Memory B cell (primary cell): Measurements from ENCODE around the gene LRRC2.

Experiments
- ATAC-seq: fragments of 150-1000 bp; cut with Tn5 transposase; 2 replicates; pipeline ENCODE4 v1.10.0; 2021; ENCODE audit warnings: low read depth, mild to moderate bottlenecking, moderate library complexity
- DNase-seq, 2 donors: peaks; one replicate each; pipeline ENCODE4 v3.0.0; 2022; ENCODE audit warnings: low spot score in 2 of 2
- H3K27ac Mint-ChIP-seq: one replicate; pipeline ENCODE4 v1.8.0; 2022; ENCODE audit warnings: mild to moderate bottlenecking, moderate library complexity, mixed read lengths
- H3K27me3 Mint-ChIP-seq: one replicate; pipeline ENCODE4 v1.8.0; 2022; ENCODE audit warnings: mixed read lengths
- H3K36me3 Mint-ChIP-seq: one replicate; pipeline ENCODE4 v1.8.0; 2022; ENCODE audit warnings: mild to moderate bottlenecking, mixed read lengths
- H3K4me1 Mint-ChIP-seq: one replicate; pipeline ENCODE4 v1.8.0; 2022; ENCODE audit warnings: mixed read lengths
- H3K4me3 Mint-ChIP-seq: one replicate; pipeline ENCODE4 v1.8.0; 2022; ENCODE audit warnings: mild to moderate bottlenecking, moderate library complexity, mixed read lengths
- H3K9me3 Mint-ChIP-seq: one replicate; pipeline ENCODE4 v1.8.0; 2022; ENCODE audit warnings: mixed read lengths

Gene LRRC2

DNA sequence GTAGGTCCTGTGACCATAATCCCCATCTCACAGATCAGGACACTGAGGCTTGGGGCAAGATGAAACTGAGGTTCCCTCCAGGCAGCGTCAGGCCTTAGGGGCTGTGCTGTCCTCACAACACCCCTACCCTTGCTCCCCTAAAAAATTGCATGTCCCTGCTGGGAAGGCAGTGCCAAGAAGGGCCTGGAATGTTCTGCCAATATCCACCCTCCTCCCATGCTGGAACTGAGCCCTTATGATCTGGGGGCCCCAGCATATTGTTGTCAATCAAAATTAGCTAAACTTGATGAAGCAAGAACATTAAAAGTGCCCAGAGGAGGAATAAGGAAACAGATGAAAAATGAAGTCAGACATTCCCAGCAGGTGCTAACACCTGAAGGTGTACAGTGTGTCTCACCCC lies 81.7 kb downstream of the LRRC2 start:
- Mint-ChIP-seq H3K36me3 (no peaks in the 10 kb centered on the region), H3K4me1 (peaks cover 8% of the 10 kb centered on the region), H3K4me3 (no peak overlapping the region), H3K9me3 (no peaks in the 10 kb centered on the region), H3K27me3 (peaks cover 13% of the 10 kb centered on the region), H3K27ac (no peak overlapping the region)
- DNase-seq = no peak
- ATAC-seq = no peak

DNA sequence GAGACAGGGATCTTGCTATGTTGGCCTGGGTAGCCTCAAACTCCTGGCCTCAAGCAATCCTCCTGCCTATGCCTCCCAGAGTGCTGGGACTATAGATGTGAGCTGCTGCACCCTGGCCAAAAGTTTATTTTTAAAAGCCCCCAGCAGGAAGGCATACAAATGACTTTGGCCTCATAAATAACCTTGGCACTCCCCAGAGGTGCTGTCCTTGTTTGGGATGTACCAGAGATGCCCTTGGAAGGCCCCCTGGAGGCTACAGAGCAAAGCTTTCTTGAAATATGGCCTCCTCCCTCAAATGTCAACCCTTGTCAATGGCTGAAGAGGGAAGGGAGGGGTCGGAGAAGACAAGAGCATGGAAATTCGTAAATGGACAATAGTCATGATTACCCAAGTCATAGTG lies 82.3 kb downstream of the LRRC2 start:
- no peaks in the 10 kb centered on the region for H3K9me3 Mint-ChIP-seq
- H3K27me3 Mint-ChIP-seq = peaks cover 14% of the 10 kb centered on the region
- H3K4me1 Mint-ChIP-seq = peaks cover 4% of the 10 kb centered on the region
- H3K4me3 Mint-ChIP-seq = no peak overlapping the region
- DNase-seq (no peak), ATAC-seq (no peak)
- H3K36me3 Mint-ChIP-seq = no peaks in the 10 kb centered on the region
- no peak overlapping the region for H3K27ac Mint-ChIP-seq

GRCh38 chr3:46482632-46483350 lies 83.3 kb downstream of the LRRC2 start:
- Mint-ChIP-seq H3K9me3 (no peaks in the 10 kb centered on the region), H3K36me3 (no peaks in the 10 kb centered on the region), H3K27me3 (peaks cover 21% of the 10 kb centered on the region), H3K4me1 (no peaks in the 10 kb centered on the region), H3K4me3 (no peak overlapping the region), H3K27ac (no peak overlapping the region)
- ATAC-seq = no peak
- DNase-seq = no peak

- ATAC-seq (no peak), DNase-seq (no peak)
- H3K4me1 Mint-ChIP-seq = no peaks in the 10 kb centered on the region
- H3K9me3 Mint-ChIP-seq = no peaks in the 10 kb centered on the region
- H3K27ac Mint-ChIP-seq = no peak overlapping the region
- H3K27me3 Mint-ChIP-seq = peaks cover 21% of the 10 kb centered on the region
- no peak overlapping the region for H3K4me3 Mint-ChIP-seq
- H3K36me3 Mint-ChIP-seq = no peaks in the 10 kb centered on the region
Observed at GRCh38 chr3:46481636-46482035, 84.5 kb downstream of the LRRC2 start.

DNA sequence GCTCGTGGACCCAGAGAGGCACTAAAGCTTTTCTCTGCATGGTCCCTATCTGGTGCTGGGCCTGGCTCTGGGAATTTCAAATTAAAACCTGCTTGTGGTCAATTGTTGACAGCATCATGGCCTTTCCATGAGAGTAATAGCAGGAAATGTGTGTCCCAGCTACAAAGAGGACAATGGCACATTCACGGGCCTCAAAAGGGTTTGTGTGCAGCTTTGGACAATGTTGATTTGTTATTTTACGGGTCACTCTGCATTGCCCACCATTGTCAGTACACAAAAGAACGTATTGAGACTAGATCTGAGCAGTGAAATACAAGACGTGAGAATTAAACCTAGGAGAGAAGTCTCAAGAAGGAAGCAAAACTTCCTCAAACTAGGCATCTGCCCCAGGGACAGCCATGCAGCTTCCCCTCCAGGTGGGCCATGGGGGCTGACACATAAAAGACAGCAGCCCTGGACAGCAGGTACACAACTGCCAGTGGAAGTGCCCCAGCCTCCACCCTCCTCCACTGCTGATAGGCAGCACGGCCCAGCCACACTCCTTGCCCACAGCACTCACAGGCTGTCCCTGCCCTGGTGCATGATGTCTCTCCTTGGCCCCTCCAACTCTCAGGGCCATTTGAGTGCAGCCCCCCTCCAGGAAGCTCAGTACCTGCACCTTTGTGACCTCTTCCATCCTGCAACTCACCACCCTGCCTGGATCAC lies 85.5 kb downstream of the LRRC2 start:
- peaks cover 21% of the 10 kb centered on the region for H3K27me3 Mint-ChIP-seq
- H3K27ac Mint-ChIP-seq = no peak overlapping the region
- ATAC-seq (no peak), DNase-seq (no peak)
- no peaks in the 10 kb centered on the region for H3K4me1 Mint-ChIP-seq
- no peaks in the 10 kb centered on the region for H3K36me3 Mint-ChIP-seq
- no peaks in the 10 kb centered on the region for H3K9me3 Mint-ChIP-seq
- H3K4me3 Mint-ChIP-seq = no peak overlapping the region

GRCh38 chr3:46479696-46480095 lies 86.4 kb downstream of the LRRC2 start:
- H3K4me3 Mint-ChIP-seq = no peak overlapping the region
- peaks cover 5% of the 10 kb centered on the region for H3K9me3 Mint-ChIP-seq
- ATAC-seq (no peak), DNase-seq (no peak)
- H3K27ac Mint-ChIP-seq = no peak overlapping the region
- peaks cover 2% of the 10 kb centered on the region for H3K36me3 Mint-ChIP-seq
- peaks cover 23% of the 10 kb centered on the region for H3K27me3 Mint-ChIP-seq
- no peaks in the 10 kb centered on the region for H3K4me1 Mint-ChIP-seq

GRCh38 chr3:46479021-46479420 lies 87.1 kb downstream of the LRRC2 start:
- no peak overlapping the region for H3K27ac Mint-ChIP-seq
- peaks cover 24% of the 10 kb centered on the region for H3K27me3 Mint-ChIP-seq
- ATAC-seq = no peak
- DNase-seq = no peak
- H3K36me3 Mint-ChIP-seq = peaks cover 4% of the 10 kb centered on the region
- H3K9me3 Mint-ChIP-seq = peaks cover 9% of the 10 kb centered on the region
- H3K4me3 Mint-ChIP-seq = no peak overlapping the region
- no peaks in the 10 kb centered on the region for H3K4me1 Mint-ChIP-seq

DNA sequence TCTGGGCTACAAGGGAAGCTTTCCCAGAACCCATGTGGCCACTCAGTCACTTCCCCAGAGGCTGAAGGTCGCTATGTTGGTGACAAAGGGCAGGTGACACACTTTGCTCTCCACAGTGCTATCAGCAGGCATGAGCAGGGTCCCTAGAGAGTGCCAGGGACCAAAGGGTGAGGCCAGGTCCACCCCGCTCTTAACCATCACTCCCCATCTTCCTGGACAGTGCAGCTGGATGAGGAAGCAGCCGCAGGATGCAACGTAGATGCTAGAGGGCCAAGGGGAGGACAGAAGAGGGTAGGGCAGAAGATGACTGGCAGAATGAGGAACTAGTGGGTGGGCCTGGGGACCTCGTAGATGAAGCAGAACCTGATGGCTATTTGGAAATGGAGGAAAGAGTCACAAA lies 87.8 kb downstream of the LRRC2 start:
- Mint-ChIP-seq H3K27me3 (peaks cover 27% of the 10 kb centered on the region), H3K4me3 (no peak overlapping the region)

DNA sequence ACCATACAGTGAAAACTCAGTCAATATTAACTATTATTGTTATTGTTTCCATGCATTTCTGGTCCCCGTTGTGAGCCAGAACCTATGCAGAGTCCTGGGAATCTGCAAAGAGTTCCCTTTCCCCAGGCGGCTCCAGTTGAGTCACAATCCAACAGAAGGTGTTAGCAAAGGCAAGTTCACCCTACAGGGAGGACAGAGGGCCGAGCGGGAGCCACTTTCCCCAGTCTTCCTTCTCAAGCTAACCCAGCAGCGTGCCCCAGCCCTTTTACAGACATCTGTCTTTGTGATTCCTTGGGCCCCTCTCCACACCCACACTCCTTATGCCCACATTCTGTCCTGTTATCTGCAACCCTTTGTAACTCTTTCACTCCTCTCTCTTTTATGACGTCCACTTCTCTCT lies 88.3 kb downstream of the LRRC2 start:
- no peaks in the 10 kb centered on the region for H3K4me1 Mint-ChIP-seq
- ATAC-seq (no peak), DNase-seq (no peak)
- peaks cover 4% of the 10 kb centered on the region for H3K36me3 Mint-ChIP-seq
- no peak overlapping the region for H3K27ac Mint-ChIP-seq
- H3K27me3 Mint-ChIP-seq = peaks cover 32% of the 10 kb centered on the region
- H3K4me3 Mint-ChIP-seq = no peak overlapping the region
- H3K9me3 Mint-ChIP-seq = peaks cover 9% of the 10 kb centered on the region

More for the DNA sequence above, 87.8 kb downstream of the LRRC2 start:
- DNase-seq = no peak
- Mint-ChIP-seq H3K9me3 (peaks cover 9% of the 10 kb centered on the region), H3K4me1 (no peaks in the 10 kb centered on the region), H3K27ac (no peak overlapping the region), H3K36me3 (peaks cover 4% of the 10 kb centered on the region)
- no peak for ATAC-seq

GRCh38 chr3:46477145-46477544 lies 89.0 kb downstream of the LRRC2 start:
- Mint-ChIP-seq H3K27ac (no peak overlapping the region), H3K4me1 (no peaks in the 10 kb centered on the region), H3K9me3 (peaks cover 9% of the 10 kb centered on the region), H3K36me3 (peaks cover 4% of the 10 kb centered on the region), H3K4me3 (no peak overlapping the region), H3K27me3 (peaks cover 30% of the 10 kb centered on the region)
- DNase-seq (no peak), ATAC-seq (no peak)

DNA sequence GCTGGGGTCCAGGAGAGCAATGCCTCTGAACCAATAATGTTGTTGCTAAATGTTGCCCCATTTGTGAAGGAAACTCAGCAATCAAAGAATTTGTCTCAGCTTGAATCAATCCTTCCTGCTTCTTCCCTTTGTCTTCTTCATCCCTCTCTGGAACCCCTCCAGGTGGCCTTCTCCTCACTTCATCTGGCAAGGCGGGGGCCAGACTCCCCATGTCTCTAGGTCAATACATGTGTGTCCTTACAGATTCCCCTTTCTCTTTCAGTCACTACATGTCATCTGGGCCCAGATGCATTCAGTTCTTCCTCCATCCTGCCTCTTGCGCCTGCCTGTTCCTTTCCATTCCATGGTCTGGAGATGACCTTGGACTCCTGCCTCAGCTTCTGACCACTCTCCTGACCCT lies 93.4 kb downstream of the LRRC2 start:
- no peak for ATAC-seq
- Mint-ChIP-seq H3K4me1 (no peaks in the 10 kb centered on the region), H3K9me3 (peaks cover 9% of the 10 kb centered on the region), H3K4me3 (no peak overlapping the region), H3K27ac (no peak overlapping the region), H3K36me3 (peaks cover 4% of the 10 kb centered on the region), H3K27me3 (peaks cover 14% of the 10 kb centered on the region)
- DNase-seq = no peak

GRCh38 chr3:46471371-46471914 lies 94.7 kb downstream of the LRRC2 start:
- peaks cover 9% of the 10 kb centered on the region for H3K9me3 Mint-ChIP-seq
- H3K4me1 Mint-ChIP-seq = no peaks in the 10 kb centered on the region
- ATAC-seq (no peak), DNase-seq (no peak)
- no peak overlapping the region for H3K27ac Mint-ChIP-seq
- H3K36me3 Mint-ChIP-seq = peaks cover 4% of the 10 kb centered on the region
- peaks cover 14% of the 10 kb centered on the region for H3K27me3 Mint-ChIP-seq
- no peak overlapping the region for H3K4me3 Mint-ChIP-seq

DNA sequence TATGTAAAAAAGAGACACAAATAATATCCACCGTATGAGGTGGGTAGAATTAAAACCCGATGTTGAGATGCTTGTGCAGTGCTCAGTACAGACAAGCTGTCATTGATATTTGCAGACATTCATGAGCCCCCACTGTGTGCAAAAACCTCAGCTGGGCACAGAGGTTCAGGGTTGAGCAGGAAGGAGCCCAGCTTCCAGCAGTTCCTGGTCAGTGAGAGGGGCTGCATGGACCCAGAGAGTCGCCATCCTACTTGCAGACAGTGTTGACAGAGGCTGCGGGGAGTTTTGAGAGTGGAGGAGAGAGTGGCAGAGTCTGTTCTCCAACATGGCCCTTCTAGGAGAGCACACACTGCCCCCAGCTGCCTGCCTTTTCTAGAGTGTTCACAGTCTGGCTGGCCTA lies 95.3 kb downstream of the LRRC2 start:
- no peak for ATAC-seq
- no peak for DNase-seq
- peaks cover 9% of the 10 kb centered on the region for H3K9me3 Mint-ChIP-seq
- H3K36me3 Mint-ChIP-seq = peaks cover 4% of the 10 kb centered on the region
- no peak overlapping the region for H3K4me3 Mint-ChIP-seq
- H3K27me3 Mint-ChIP-seq = peaks cover 17% of the 10 kb centered on the region
- no peaks in the 10 kb centered on the region for H3K4me1 Mint-ChIP-seq
- H3K27ac Mint-ChIP-seq = no peak overlapping the region

GRCh38 chr3:46469680-46470357 lies 96.3 kb downstream of the LRRC2 start:
- ATAC-seq (no peak), DNase-seq (no peak)
- Mint-ChIP-seq H3K27ac (no peak overlapping the region), H3K4me3 (no peak overlapping the region), H3K9me3 (peaks cover 5% of the 10 kb centered on the region), H3K27me3 (peaks cover 24% of the 10 kb centered on the region), H3K4me1 (no peaks in the 10 kb centered on the region), H3K36me3 (peaks cover 2% of the 10 kb centered on the region)
